Liver (tissue), 9 donors: ENCODE data around the gene MRPL54. TPM values are rescaled to one million over a fixed set of nuclear protein-coding genes. Genes with fewer than 3 reads are reported as not detected.

Experiments
- DNase-seq: peaks from one replicate; pipeline ENCODE4 v3.0.0-alpha.2; 2017; ENCODE audit warnings: low spot score
- H3K27ac ChIP-seq, 2 donors: one replicate each; pipeline ENCODE4 v1.7.0; 2013; ENCODE audit warnings: inconsistent platforms in 2 of 2, low read length in 2 of 2, control low read depth in 1 of 2, low read depth in 1 of 2, mild to moderate bottlenecking in 1 of 2
- H3K27me3 ChIP-seq, 4 donors: one replicate each; pipeline versions ENCODE4 v1.6.1 to v1.7.0; 2013; ENCODE audit warnings: low read length in 3 of 4, inconsistent platforms in 1 of 4, mild to moderate bottlenecking in 1 of 4, moderate library complexity in 1 of 4; ENCODE audit not compliant: control insufficient read depth in 4 of 4, insufficient read depth in 4 of 4
- H3K36me3 ChIP-seq, 4 donors: one replicate each; pipeline versions ENCODE4 v1.6.1 to v1.7.0; 2013; ENCODE audit warnings: low read length in 3 of 4, mild to moderate bottlenecking in 3 of 4, low read depth in 1 of 4, moderate library complexity in 1 of 4; ENCODE audit not compliant: control insufficient read depth in 4 of 4, insufficient read depth in 3 of 4
- H3K4me1 ChIP-seq, 4 donors: one replicate each; pipeline versions ENCODE4 v1.6.1 to v1.7.0; 2013; ENCODE audit warnings: low read length in 3 of 4, mild to moderate bottlenecking in 3 of 4, moderate library complexity in 1 of 4; ENCODE audit not compliant: control insufficient read depth in 4 of 4, insufficient read depth in 4 of 4
- H3K4me3 ChIP-seq, 3 donors: one replicate each; pipeline versions ENCODE4 v1.6.1 to v1.7.0; 2013; ENCODE audit warnings: low read length in 3 of 3, control low read depth in 1 of 3, low read depth in 1 of 3, mild to moderate bottlenecking in 1 of 3
- H3K9ac ChIP-seq, 2 donors: one replicate each; pipeline ENCODE4 v1.7.0; 2013; ENCODE audit warnings: low read length in 2 of 2, mild to moderate bottlenecking in 2 of 2, moderate library complexity in 2 of 2, control low read depth in 1 of 2, low read depth in 1 of 2
- H3K9me3 ChIP-seq, 4 donors: one replicate each; pipeline versions ENCODE4 v1.6.1 to v1.7.0; 2013; ENCODE audit warnings: low read length in 3 of 4; ENCODE audit not compliant: control insufficient read depth in 4 of 4
- FOXA1 ChIP-seq: IDR thresholded peaks from 2 replicates; pipeline ENCODE4 v1.6.1; 2016; ENCODE audit warnings: antibody characterized with exemption
- FOXA2 ChIP-seq: IDR thresholded peaks from 2 replicates; pipeline ENCODE4 v1.6.1; 2016; ENCODE audit warnings: antibody characterized with exemption
- GABPA ChIP-seq, 2 donors: IDR thresholded peaks in 1 of 2; conservative IDR thresholded peaks in 1 of 2; 2 replicates each; pipeline ENCODE4 v1.6.1; 2016; ENCODE audit warnings: antibody characterized with exemption in 2 of 2, mild to moderate bottlenecking in 1 of 2, moderate library complexity in 1 of 2
- HNF4A ChIP-seq, 2 donors: conservative IDR thresholded peaks; 2 replicates each; pipeline ENCODE4 v1.6.1; 2016; ENCODE audit warnings: antibody characterized with exemption in 2 of 2, mild to moderate bottlenecking in 2 of 2
- HNF4G ChIP-seq: IDR thresholded peaks from 2 replicates; pipeline ENCODE4 v1.6.1; 2016; ENCODE audit warnings: antibody characterized with exemption
- JUND ChIP-seq, 2 donors: IDR thresholded peaks; 2 replicates each; pipeline ENCODE4 v1.6.1; 2016; ENCODE audit warnings: antibody characterized with exemption in 2 of 2
- NR2F2 ChIP-seq: IDR thresholded peaks from 2 replicates; pipeline ENCODE4 v1.6.1; 2016; ENCODE audit warnings: antibody characterized with exemption
- RAD21 ChIP-seq, 2 donors: IDR thresholded peaks; 2 replicates each; pipeline ENCODE4 v1.6.1; 2016; ENCODE audit warnings: antibody characterized with exemption in 2 of 2, mild to moderate bottlenecking in 2 of 2
- RXRA ChIP-seq, 2 donors: IDR thresholded peaks; 2 replicates each; pipeline ENCODE4 v1.6.1; 2017 to 2018; ENCODE audit warnings: antibody characterized with exemption in 2 of 2, mild to moderate bottlenecking in 1 of 2
- SP1 ChIP-seq: IDR thresholded peaks from 2 replicates; pipeline ENCODE4 v1.6.1; 2018; ENCODE audit warnings: antibody characterized with exemption, mild to moderate bottlenecking
- TAF1 ChIP-seq: conservative IDR thresholded peaks from 2 replicates; pipeline ENCODE4 v1.6.1; 2016; ENCODE audit warnings: antibody characterized with exemption, mild to moderate bottlenecking
- YY1 ChIP-seq: IDR thresholded peaks from 2 replicates; pipeline ENCODE4 v1.6.1; 2016; ENCODE audit warnings: antibody characterized with exemption, mild to moderate bottlenecking
- WGBS: extraction: QIAGEN DNeasy Blood & Tissue Kit; methylation state at CpG from one replicate; pipeline ENCODE4 v1.1.7; 2013; 5-methylcytosine and 5-hydroxymethylcytosine counted together
- polyA plus RNA-seq, 2 donors: library from polyadenylated mRNA; stranded (reverse) in 1 of 2; unstranded in 1 of 2; fragments of 200-250 nt in 1 of 2; fragments of >200 nt in 1 of 2; fragmentation: Nextera tagmentation in 1 of 2; extraction: Ambion mirVana in 1 of 2; gene quantifications; one replicate each; pipeline versions ENCODE4 v1.2.1 to v1.2.3, GENCODE V29; 2013 to 2015
- total RNA-seq, 2 donors: library from RNA; depleted of rRNA; stranded (reverse); fragments of >200 nt; gene quantifications; one replicate each; pipeline ENCODE4 v1.2.3, GENCODE V29; 2014
- TF ChIP-seq, protein P1 (sequence below): IDR thresholded peaks from 2 replicates; pipeline ENCODE4 v1.6.1; 2016; ENCODE audit warnings: antibody characterized with exemption, mild to moderate bottlenecking
- TF ChIP-seq, protein P2 (sequence below): IDR thresholded peaks from 2 replicates; pipeline ENCODE4 v1.6.1; 2016; ENCODE audit warnings: antibody characterized with exemption
- TF ChIP-seq, protein P3 (sequence below): IDR thresholded peaks from 2 replicates; pipeline ENCODE4 v1.6.1; 2016; ENCODE audit warnings: antibody characterized with exemption
- TF ChIP-seq, protein P4 (sequence below): fragments of 150-350 bp; IDR thresholded peaks from 2 replicates; pipeline ENCODE4 v1.5.1; 2017; ENCODE audit warnings: improper control_type of control experiment, low read depth, low read length; ENCODE audit not compliant: missing input control
- donor health status: healthy.
- donor health status: healthy.
- donor health status: healthy.
- donor health status: healthy.
- donor health status: healthy.

The MRPL54 gene
- total and polyA plus RNA-seq, 4 donors, result 25.1 to 109 (median 42.9) TPM

DNA sequence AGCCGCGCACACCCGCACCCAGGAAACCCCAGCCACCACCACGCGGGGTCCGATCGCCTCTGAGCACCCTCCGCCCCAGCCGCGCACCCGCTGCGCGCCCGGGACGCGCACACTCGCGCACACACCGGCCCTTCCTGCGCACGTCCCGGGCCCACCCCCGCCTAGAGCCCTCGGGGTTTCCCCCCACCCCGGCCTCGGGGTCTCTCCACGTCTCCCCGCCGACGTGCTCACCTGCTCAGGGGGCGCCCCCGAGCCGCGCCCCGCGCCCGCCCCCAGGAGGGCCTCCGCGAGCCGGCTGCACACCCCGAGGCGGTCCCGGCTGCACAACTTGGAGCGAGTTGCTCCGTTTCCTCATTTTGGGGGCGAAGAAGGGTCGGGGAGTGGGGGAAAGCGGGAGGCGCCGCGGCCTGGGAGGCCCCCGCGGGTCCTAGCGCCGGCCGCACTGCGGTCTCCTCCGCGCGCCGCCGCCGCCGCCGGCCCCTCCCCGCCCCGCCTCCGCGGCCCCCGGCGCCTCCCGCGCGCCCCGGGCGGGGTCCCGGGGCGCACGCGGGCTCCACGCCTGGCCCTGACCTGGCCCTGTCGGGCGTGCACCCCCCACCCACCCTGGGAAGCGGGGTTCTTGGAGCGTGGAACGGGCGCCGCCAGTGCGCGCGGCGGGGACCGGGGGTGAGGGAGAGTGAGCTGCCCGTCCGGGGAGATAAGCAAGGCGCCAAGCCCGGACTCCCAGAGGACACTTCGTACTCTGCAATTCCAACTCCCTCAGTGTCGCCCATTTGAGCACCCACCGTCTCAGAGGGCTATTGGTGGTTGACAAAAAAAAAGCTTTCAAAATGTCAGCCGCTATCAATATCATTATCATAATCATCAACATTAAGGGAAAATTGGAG, 23.7 kb downstream of the MRPL54 start, which contains the start of gene MATK:
TSS of gene MATK (minus strand) at position 444 of the 887 bp plus-strand sequence. CDS start 1,246 bp downstream, outside the sequence.
- TF ChIP-seq, protein P1, sequence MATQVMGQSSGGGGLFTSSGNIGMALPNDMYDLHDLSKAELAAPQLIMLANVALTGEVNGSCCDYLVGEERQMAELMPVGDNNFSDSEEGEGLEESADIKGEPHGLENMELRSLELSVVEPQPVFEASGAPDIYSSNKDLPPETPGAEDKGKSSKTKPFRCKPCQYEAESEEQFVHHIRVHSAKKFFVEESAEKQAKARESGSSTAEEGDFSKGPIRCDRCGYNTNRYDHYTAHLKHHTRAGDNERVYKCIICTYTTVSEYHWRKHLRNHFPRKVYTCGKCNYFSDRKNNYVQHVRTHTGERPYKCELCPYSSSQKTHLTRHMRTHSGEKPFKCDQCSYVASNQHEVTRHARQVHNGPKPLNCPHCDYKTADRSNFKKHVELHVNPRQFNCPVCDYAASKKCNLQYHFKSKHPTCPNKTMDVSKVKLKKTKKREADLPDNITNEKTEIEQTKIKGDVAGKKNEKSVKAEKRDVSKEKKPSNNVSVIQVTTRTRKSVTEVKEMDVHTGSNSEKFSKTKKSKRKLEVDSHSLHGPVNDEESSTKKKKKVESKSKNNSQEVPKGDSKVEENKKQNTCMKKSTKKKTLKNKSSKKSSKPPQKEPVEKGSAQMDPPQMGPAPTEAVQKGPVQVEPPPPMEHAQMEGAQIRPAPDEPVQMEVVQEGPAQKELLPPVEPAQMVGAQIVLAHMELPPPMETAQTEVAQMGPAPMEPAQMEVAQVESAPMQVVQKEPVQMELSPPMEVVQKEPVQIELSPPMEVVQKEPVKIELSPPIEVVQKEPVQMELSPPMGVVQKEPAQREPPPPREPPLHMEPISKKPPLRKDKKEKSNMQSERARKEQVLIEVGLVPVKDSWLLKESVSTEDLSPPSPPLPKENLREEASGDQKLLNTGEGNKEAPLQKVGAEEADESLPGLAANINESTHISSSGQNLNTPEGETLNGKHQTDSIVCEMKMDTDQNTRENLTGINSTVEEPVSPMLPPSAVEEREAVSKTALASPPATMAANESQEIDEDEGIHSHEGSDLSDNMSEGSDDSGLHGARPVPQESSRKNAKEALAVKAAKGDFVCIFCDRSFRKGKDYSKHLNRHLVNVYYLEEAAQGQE, result no peak
- no peak for TF ChIP-seq FOXA1
- TF ChIP-seq, protein P2, sequence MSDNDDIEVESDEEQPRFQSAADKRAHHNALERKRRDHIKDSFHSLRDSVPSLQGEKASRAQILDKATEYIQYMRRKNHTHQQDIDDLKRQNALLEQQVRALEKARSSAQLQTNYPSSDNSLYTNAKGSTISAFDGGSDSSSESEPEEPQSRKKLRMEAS, result no peak
- TF ChIP-seq HNF4G, result no peak
- no peak for TF ChIP-seq GABPA (IDR thresholded peaks at IDR 0.05 in 1 of 2, conservative IDR thresholded peaks at IDR 0.05 in 1 of 2)
- no peak for TF ChIP-seq TAF1
- no peak for TF ChIP-seq FOXA2
- no peak for TF ChIP-seq NR2F2
- no peak within 1 kb of the TSS for H3K27ac ChIP-seq
- no peak within 1 kb of the TSS for H3K9ac ChIP-seq
- H3K36me3 ChIP-seq, result peaks cover 0 to 1% (median 0%) of the 10 kb centered on the region in 4 donors
- H3K27me3 ChIP-seq, result peaks cover 0 to 15% (median under 1%) of the 10 kb centered on the region in 4 donors
- H3K4me1 ChIP-seq, result peaks cover 0 to 7% (median 1%) of the 10 kb centered on the region in 4 donors
- 8% methylated on average over 101 of the region's 101 CpGs for WGBS
- H3K9me3 ChIP-seq, result peaks cover 10 to 13% (median 13%) of the 10 kb centered on the region in 4 donors
- no peak for DNase-seq
- H3K4me3 ChIP-seq, result peak within 1 kb of the TSS in 1 of 3 donors; percentile 40

DNA sequence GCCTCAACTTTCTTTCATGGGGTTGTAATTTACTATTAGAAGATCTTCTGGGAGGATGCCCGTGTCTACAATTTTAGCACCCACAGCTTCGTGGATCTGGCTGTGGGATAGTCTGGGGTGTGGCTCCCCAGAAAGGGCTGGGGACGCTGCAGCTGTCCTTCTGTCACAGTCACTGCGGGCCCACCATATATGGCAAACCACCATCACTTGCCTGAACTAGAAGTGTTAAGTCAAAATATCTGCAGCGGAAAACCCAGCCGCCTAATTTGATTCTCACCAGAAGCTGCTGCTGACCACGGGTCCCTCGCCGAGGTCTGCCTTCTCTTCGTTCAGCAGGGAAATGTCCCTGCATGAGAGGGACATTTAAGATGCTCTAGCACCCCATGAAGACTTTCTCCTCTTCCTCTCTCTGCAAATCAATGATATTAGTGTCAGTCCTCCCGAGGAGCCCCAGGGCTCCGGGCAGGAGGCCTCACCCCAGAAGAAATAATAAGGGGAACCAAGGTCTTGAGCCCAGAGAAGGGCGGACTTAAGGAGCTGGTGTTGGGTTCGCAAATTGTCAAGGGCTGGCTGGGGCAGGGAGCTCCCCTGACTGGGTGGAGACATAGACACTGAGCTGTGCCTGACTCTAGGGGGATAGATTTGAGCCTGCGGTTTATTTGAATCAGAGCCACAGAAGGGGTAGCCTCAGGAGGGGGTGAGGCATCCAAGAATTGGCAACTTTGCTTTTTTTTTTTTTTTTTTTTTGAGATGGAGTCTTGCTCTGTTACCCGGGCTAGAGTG, 26.7 kb downstream of the MRPL54 start:
- Histone ChIP-seq H3K4me3 (no peak overlapping the region), H3K36me3 (peaks cover 0 to 1% (median 0%) of the 10 kb centered on the region in 4 donors), H3K9me3 (peaks cover 0 to 2% (median 0%) of the 10 kb centered on the region in 4 donors), H3K27me3 (peaks cover 0 to 11% (median 0%) of the 10 kb centered on the region in 4 donors), H3K4me1 (peaks cover 0 to 7% (median 1%) of the 10 kb centered on the region in 4 donors), H3K27ac (no peak overlapping the region), H3K9ac (no peak overlapping the region)
- WGBS, result 53% methylated on average over 16 of the region's 16 CpGs
- no peak for DNase-seq
- TF ChIP-seq GABPA (IDR thresholded peaks at IDR 0.05 in 1 of 2, conservative IDR thresholded peaks at IDR 0.05 in 1 of 2) (no peak), RAD21 (IDR thresholded peaks at IDR 0.05) (no peak), HNF4G (no peak), HNF4A (conservative IDR thresholded peaks at IDR 0.05) (no peak), FOXA2 (no peak), JUND (IDR thresholded peaks at IDR 0.05) (no peak), NR2F2 (no peak), YY1 (no peak), RXRA (IDR thresholded peaks at IDR 0.05) (no peak), SP1 (no peak)
- TF ChIP-seq, protein P3, sequence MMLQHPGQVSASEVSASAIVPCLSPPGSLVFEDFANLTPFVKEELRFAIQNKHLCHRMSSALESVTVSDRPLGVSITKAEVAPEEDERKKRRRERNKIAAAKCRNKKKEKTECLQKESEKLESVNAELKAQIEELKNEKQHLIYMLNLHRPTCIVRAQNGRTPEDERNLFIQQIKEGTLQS, result no peak
- TF ChIP-seq, protein P2, result no peak
- TF ChIP-seq, protein P1, result no peak
- TF ChIP-seq, protein P4, sequence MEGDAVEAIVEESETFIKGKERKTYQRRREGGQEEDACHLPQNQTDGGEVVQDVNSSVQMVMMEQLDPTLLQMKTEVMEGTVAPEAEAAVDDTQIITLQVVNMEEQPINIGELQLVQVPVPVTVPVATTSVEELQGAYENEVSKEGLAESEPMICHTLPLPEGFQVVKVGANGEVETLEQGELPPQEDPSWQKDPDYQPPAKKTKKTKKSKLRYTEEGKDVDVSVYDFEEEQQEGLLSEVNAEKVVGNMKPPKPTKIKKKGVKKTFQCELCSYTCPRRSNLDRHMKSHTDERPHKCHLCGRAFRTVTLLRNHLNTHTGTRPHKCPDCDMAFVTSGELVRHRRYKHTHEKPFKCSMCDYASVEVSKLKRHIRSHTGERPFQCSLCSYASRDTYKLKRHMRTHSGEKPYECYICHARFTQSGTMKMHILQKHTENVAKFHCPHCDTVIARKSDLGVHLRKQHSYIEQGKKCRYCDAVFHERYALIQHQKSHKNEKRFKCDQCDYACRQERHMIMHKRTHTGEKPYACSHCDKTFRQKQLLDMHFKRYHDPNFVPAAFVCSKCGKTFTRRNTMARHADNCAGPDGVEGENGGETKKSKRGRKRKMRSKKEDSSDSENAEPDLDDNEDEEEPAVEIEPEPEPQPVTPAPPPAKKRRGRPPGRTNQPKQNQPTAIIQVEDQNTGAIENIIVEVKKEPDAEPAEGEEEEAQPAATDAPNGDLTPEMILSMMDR, result no peak
